Stomach (tissue), 4 donors: Measurements from ENCODE around the gene AXIN2.

ENCODE experiments used
- POLR2A ChIP-seq, 4 donors: fragments of 450-650 bp; IDR thresholded peaks; one replicate each; pipeline ENCODE4 v1.6.1; 2016; ENCODE audit warnings: antibody characterized with exemption in 4 of 4, control low read depth in 2 of 4, mild to moderate bottlenecking in 1 of 4, moderate library complexity in 1 of 4
- POLR2AphosphoS5 ChIP-seq, 3 donors: sonication (generic); formaldehyde crosslinking; IDR thresholded peaks; one replicate each; pipeline ENCODE4 v1.6.1; 2016; ENCODE audit warnings: antibody characterized with exemption in 3 of 3
- TF ChIP-seq, protein P1 (sequence below), 7 experiments: fragments of 450-650 bp in 4 of 7; fragments of 200-600 bp in 3 of 7; sonication (generic) in 3 of 7; IDR thresholded peaks; one replicate each; pipeline ENCODE4 v1.5.1; 2016 to 2019; ENCODE audit warnings: antibody characterized with exemption in 7 of 7, control low read depth in 2 of 7, mild to moderate bottlenecking in 1 of 7

DNA sequence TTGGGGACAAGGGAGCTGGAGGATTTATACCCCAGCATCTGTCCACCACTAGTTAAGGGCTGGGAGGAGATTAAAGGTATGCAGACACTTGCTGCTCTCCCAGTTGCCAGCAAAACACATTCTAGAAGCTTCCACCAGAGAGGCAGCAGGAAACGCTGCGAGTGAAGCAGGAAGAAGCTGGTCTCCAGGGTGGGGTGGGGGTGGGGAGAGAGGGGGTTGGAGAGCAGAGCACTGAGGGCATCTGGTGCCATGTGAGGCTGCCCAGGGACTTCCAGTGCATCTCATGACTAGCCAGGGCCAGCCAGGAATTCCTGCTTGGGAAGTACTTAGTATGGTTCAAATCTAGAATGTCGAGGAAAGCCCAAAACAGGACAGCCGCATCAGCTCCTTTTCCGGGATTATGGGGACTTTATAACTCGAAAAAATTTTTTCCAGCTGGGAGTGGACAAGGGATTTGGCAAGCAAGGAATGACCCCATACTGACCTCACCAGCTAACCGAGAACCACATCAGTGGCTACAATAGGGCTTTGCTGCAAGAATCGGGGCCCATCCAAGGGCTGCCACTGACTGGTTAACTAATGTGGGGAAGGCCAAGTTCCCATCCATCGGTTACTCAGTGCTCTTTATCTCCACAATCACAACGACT, 26.2 kb upstream of the AXIN2 start:
- TF ChIP-seq POLR2AphosphoS5 (IDR thresholded peaks at IDR 0.05) (no peak), POLR2A (IDR thresholded peaks at IDR 0.05) (no peak)
- TF ChIP-seq, protein P1, sequence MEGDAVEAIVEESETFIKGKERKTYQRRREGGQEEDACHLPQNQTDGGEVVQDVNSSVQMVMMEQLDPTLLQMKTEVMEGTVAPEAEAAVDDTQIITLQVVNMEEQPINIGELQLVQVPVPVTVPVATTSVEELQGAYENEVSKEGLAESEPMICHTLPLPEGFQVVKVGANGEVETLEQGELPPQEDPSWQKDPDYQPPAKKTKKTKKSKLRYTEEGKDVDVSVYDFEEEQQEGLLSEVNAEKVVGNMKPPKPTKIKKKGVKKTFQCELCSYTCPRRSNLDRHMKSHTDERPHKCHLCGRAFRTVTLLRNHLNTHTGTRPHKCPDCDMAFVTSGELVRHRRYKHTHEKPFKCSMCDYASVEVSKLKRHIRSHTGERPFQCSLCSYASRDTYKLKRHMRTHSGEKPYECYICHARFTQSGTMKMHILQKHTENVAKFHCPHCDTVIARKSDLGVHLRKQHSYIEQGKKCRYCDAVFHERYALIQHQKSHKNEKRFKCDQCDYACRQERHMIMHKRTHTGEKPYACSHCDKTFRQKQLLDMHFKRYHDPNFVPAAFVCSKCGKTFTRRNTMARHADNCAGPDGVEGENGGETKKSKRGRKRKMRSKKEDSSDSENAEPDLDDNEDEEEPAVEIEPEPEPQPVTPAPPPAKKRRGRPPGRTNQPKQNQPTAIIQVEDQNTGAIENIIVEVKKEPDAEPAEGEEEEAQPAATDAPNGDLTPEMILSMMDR (IDR thresholded peaks at IDR 0.05), result no peak
